Activated CD8-positive, alpha-beta memory T cell treated with anti-CD3 and anti-CD28 coated beads, Interleukin-2, amount 50 U/mL, for 24 hours (primary cell): Measurements from ENCODE around the gene KLHL2.

Experiments used
- DNase-seq: peaks from one replicate; pipeline ENCODE4 v3.0.0-alpha.2; 2020; ENCODE audit errors: extremely low read depth

The KLHL2 gene

DNA sequence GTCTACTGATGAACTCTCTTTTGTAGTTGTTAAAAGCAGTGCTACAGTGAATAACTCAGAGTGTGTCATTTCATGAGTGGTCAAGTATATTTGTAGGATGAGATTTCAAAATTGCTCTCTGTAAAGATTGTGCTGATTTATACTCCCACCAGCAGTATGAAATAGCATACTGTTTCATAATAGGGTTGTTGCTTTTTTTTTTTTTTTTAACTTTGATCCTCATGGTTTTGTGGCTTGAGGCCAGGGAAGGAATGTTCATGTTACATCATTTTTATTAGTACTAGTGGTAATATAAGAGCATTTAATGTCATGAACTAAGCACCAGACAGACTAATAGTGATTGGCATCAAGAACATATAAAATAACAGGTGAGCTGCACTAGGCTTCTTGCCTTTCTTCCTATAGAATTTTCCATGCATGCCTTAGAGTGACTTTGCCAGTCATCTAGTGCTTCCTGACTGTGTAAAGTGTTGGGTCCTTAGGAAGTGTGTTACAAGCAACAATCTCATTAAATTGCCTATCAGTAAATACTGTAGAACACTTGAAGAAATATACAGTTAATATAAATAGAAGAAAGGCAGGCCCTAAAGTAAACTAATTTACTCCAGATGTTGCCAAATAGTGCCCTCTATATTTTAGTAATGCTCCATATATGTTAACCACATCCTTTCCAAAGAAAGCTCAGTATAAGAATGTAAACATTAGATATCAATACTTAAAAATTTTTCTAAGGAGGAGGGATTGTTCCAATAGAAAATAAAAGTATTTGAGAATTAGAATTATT lies 81.5 kb downstream of the KLHL2 start:
- no peak for DNase-seq

GRCh38 chr4:165289423-165289785 lies 82.0 kb downstream of the KLHL2 start:
- DNase-seq: no peak

- DNase-seq: no peak
Observed at GRCh38 chr4:165293061-165293460, 85.7 kb downstream of the KLHL2 start.

DNA sequence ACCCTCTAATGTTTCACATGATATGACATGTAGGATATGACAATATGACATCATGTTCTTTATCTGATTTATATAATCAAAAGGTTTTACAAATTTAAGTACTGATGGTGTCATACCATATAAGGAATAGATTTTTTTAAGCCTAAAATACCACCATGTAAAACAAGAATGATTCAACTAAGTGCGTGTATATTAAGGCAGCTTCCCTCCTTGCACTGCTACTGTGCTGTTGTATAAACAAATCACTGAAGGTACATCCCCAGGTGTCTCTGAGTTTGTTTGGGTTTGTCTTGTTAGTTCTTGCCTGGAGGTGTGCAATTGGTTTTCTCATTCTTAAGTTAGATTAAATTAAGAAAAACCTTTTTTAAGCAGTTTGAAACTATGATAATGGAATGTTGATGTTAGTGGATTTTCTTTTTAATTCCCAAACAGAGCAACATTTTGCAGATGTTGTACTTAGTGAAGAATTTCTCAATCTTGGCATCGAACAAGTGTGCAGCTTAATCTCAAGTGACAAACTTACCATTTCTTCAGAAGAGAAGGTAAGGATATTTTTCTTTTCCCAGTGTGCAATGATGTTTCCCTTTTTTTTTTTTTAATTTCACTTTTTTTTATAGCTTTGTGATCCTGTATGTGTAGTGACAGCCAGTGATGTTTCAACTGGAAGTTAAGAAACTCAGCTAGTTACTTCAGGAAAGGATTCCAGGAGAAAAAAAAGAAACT lies 86.7 kb downstream of the KLHL2 start:
- DNase-seq: no peak

- no peak for DNase-seq
Observed at GRCh38 chr4:165294907-165295306, 87.5 kb downstream of the KLHL2 start.

DNA sequence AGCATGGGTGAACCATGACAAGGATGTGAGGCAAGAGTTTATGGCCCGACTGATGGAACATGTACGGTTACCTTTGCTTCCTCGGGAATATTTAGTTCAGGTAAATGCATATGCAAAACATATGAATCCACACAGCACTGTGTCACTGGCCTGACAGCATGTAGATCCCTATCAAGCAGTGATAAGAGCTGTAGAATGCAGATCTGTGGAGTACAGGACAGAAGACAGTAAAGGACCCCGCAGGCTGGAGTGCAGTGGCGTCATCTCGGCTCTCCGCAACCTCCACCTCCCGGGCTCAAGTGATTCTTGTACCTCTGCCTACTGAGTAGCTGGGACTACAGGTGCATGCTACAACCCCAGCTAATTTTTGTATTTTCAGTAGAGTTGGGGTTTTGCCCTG lies 90.3 kb downstream of the KLHL2 start:
- no peak for DNase-seq

DNA sequence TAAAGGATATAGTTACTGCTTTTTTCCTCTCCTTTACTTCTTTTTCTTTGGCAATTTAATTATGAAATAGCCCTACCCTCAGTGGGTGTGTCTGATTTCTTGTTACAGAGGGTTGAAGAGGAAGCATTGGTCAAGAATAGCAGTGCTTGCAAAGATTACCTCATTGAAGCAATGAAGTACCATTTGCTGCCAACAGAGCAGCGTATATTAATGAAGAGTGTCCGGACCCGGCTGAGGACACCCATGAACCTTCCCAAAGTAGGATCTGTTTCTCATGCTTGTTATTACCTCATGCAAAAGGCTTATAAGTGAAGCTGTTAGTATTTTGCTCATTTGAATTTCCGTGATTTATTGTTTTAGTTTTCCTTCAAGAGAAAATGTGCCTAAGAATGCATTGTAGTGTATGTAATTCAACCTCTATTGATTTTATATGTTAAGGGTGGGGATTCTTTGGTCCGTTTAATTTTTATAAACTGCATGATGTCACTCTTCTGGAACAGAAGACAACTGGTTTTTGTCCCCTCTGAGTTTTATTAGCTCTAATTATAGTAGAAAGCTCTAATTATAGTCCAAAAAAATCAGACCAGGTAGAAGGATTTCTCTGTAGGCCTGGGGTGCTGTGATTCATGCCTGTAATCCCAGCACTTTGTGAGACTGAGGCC lies 92.2 kb downstream of the KLHL2 start:
- no peak for DNase-seq

DNA sequence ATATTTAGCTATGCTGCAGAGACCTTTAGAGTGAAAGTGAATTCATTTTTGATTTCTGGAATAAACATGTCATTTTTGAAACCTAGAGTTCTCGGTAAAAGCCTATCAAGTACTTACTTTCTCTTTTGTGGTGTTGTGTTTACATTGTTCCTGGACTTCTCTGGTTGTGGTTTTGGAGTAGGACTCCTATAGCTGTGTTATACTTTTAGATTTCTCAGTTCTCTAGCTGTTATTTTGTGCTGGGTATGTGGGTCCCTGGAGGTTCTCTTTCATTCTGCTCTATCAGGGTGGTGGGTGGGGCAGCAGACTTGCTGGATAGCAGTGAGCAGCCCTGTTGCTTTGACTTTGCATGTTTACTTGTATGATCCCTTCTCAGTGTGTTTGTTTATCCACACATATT lies 94.5 kb downstream of the KLHL2 start:
- DNase-seq: no peak

DNA sequence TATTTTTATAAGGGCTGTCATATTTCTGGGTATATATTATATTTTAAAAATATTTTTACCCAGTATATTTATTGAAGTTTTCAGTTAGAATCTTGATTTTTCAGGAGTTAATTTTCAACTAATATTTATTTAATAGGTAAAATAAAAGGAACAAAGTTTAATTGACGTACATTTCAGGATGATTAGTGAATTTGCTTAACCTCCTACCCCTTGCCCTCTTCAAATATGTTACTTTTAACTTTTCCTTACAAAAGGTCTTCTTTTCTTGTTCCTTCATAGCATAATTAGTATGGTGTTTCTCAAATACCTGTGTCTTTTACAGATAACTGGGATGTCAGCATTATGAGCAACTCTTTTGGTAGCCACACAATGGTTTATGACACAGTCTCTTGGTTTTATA lies 95.3 kb downstream of the KLHL2 start:
- DNase-seq: no peak

DNA sequence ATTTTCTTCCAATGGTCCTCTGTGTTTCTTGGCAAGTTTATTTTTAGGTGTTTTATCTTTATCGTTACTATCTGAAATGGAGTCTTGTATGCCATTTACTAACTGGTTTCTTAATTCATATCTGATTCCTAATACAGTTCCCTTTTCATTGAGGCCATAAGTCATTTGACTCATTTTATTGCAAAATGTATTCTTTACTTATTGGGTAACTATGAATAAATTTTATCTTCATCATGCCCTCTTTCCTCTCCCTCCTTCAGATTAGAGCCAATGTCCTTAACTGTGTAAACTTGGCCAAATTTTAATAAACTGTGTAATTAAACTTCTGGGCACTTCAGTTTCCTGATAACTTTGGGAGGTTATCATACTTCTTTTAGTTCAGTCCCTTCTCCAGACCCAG lies 100.8 kb downstream of the KLHL2 start:
- DNase-seq: no peak

- DNase-seq: no peak
Observed at GRCh38 chr4:165308606-165309005, 101.2 kb downstream of the KLHL2 start.

GRCh38 chr4:165309456-165309855 lies 102.1 kb downstream of the KLHL2 start:
- DNase-seq: no peak

DNA sequence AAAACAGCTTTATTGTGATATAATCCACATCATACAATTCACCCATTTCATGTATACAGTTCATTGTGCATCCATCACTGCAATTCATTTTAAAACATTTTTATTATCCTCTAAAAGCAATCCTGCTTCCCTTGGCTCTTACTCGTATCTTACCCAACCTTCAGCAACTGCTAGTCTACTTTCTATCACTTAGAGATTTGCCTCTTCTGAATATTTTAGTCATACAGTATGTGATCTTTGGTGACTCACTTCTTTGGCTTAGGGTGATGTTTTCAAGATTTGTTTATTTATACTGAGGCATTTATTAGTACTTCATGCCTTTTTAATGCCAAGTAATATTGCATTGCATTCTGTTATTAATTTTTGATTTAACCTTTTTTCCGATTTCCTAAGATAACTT lies 105.1 kb downstream of the KLHL2 start:
- DNase-seq: no peak

DNA sequence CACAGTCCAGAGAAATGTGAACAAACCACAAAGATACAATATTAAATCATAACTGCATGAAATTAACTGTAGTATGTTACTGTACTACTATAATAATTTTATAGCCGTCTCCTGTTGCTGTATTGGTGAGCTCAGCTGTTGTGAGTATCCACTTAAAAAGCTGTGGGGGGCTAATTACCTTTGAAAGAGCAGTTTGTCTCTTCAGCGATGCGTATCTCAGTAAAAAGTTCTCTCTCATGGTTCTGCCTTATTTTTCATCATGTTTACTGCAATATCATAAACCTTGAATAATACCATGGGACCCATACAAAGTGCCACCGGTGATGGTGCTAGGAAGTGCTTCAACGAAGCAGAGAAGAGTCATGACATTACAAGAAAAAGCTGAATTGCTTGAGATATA lies 111.7 kb downstream of the KLHL2 start:
- DNase-seq: no peak

- DNase-seq: no peak
Observed at GRCh38 chr4:165319509-165319908, 112.1 kb downstream of the KLHL2 start.

DNA sequence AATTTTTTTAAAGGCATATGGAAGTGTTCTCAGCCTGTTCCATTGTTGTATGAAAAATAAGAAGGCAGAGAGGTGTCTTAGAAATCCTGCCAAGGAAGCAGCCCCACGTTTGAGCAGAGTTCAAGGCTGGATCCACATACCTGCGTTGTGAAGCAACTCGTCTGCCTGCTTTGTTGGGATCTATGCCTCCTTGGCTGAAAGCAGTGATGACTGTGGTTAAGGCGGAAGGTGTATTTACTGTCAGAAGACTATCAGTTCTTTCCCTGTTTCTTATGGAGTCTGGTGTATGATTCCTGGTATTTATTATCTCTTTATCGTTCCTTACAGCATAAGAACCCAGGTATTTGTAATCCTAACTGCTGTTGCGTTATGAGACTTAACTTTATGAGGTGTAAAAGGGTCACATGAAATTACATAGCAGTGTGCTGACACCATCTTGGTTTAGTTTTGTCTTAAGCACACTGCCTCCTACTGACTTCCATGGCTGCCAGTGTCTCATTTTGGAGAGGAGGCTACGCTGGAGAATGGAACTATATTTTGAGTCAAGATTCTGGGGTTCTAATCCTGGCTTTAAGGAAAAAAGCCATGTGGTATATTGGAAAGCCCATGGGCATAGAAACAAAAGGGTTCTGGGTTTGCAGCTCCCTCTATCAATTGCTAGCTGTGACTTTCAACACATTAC lies 117.0 kb downstream of the KLHL2 start:
- DNase-seq: no peak

DNA sequence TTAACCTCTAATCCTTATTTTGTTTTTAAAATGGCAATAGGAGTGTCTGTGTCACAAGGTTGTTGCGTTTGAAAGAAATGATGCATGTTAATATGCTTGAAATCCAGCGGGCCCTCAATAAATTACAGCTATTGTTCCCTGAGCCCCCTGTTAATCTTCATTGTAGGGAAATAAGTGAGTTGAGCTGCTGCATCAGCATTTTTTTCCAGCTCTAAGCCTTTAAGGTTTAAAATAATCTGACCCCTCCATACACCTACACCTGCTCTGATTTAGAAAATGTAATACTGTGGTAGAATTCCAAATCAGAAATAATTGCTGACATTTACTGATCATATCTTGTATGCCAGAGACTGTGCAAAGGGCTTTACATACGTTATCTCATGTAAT lies 117.5 kb downstream of the KLHL2 start:
- DNase-seq: no peak

DNA sequence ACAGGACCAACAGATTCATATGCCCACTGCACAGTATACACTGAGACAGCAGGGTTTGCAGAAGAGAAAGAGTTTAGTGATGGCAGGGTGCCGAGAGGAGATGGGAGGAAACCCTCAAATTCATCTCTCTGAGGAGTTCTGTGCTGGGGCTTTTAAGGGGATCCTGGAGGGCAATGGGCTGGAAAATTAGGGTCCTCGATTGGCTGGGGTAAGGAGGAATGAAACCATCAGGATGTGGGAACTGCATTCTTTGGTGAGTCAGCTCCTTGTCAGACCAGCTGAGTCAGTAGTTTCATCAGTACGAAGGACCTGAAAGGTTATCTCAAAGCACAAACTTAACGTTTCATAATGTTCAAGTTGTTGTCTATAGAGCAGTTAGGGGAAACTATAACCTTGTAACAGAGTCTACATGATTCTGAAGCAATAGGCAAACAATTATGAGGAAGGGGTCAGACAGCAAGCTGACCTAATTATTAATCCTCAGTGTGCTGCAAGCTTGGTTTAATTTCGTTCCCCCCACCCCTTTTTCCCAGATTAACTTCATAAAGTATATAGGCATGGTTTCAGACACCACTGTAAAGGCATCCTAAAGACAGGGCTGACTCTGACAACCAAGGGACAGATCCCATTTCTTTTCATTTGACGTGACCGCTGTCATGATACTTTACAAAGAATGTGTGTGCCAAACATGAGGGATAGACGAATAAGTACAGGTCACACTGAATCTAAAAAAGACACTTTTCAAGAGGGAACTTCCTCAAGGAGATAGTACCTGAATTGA lies 118.6 kb downstream of the KLHL2 start:
- no peak for DNase-seq

DNA sequence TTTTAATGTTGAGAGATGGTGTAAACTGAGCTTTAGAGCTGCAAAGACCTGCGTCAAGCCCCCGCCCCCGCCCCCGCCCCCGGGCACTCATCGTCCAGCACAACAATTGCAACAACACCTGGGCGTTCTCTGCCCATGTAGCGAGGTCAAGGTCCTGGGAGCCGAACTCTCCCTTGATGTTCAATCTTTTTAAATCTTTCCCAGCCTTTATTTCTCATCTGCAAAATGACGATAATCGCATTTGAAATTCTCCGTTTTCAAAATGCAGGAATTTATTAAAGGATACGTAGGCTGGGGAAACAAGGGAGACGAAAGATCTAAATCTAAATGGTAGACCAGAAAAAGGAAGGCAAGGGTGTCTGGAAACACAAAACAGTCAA lies 119.5 kb downstream of the KLHL2 start:
- DNase-seq: no peak

GRCh38 chr4:165327211-165328100 lies 120.1 kb downstream of the KLHL2 start, which contains the start of gene MSMO1:
TSS of gene MSMO1 (plus strand) at chr4:165327669. CDS start at chr4:165333371, 5,702 bp downstream.
- peak; percentile 95 for DNase-seq

- no peak for DNase-seq
Observed at GRCh38 chr4:165328101-165328425, 120.7 kb downstream of the KLHL2 start.
